PFSK-1 (cell line): ENCODE data around the gene TUBB2A.

Experiments used
- POLR2AphosphoS5 ChIP-seq: IDR thresholded peaks from 2 replicates; pipeline ENCODE4 v1.6.1; 2012; ENCODE audit warnings: low read depth, mild to moderate bottlenecking, control low read depth, low read length, moderate library complexity
- SIN3A ChIP-seq: IDR thresholded peaks from 2 replicates; pipeline ENCODE4 v1.6.1; 2012; ENCODE audit warnings: mild to moderate bottlenecking, low read length, moderate library complexity, borderline replicate concordance; ENCODE audit not compliant: insufficient read depth
- TAF1 ChIP-seq: IDR thresholded peaks from 2 replicates; pipeline ENCODE4 v1.6.1; 2012; ENCODE audit warnings: low read length, control low read depth, borderline replicate concordance; ENCODE audit not compliant: insufficient read depth
- TF ChIP-seq, protein P1 (sequence below), 2 experiments: IDR thresholded peaks; 2 replicates each; pipeline versions ENCODE4 v1.6.1 to v1.8.0; 2011 to 2012; ENCODE audit warnings: low read depth in 2 of 2, low read length in 2 of 2, control low read depth in 1 of 2, inconsistent platforms in 1 of 2, mild to moderate bottlenecking in 1 of 2, moderate library complexity in 1 of 2; ENCODE audit not compliant: insufficient read depth in 1 of 2

DNA sequence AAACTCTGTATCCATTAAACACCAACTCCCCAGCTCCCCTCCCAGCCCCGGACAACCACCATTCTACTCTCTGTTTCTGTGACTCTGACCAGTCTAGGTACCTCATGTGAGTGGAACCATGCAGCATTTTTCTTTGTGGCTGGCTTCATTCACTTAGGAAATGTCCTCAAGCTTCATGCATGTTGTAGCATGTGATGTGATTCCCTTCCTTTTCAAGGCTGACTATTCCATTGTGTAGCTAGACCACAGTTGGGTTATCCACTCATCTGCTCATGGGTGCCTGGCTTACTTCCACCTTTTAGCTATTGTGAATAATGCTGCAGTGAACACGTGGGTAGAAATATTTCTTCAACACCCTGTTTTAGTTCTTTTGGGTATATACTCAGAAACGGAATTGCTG is 47.6 kb downstream of the TUBB2A start:
- no peak for TF ChIP-seq POLR2AphosphoS5
- no peak for TF ChIP-seq SIN3A
- TF ChIP-seq, protein P1, sequence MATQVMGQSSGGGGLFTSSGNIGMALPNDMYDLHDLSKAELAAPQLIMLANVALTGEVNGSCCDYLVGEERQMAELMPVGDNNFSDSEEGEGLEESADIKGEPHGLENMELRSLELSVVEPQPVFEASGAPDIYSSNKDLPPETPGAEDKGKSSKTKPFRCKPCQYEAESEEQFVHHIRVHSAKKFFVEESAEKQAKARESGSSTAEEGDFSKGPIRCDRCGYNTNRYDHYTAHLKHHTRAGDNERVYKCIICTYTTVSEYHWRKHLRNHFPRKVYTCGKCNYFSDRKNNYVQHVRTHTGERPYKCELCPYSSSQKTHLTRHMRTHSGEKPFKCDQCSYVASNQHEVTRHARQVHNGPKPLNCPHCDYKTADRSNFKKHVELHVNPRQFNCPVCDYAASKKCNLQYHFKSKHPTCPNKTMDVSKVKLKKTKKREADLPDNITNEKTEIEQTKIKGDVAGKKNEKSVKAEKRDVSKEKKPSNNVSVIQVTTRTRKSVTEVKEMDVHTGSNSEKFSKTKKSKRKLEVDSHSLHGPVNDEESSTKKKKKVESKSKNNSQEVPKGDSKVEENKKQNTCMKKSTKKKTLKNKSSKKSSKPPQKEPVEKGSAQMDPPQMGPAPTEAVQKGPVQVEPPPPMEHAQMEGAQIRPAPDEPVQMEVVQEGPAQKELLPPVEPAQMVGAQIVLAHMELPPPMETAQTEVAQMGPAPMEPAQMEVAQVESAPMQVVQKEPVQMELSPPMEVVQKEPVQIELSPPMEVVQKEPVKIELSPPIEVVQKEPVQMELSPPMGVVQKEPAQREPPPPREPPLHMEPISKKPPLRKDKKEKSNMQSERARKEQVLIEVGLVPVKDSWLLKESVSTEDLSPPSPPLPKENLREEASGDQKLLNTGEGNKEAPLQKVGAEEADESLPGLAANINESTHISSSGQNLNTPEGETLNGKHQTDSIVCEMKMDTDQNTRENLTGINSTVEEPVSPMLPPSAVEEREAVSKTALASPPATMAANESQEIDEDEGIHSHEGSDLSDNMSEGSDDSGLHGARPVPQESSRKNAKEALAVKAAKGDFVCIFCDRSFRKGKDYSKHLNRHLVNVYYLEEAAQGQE (IDR thresholded peaks at IDR 0.05; ENCODE audit: insufficient read depth in 1 of 2, low read depth in 2 of 2, low read length in 2 of 2), result no peak
- no peak for TF ChIP-seq TAF1
